ENCODE data around the gene CPS1. TPM values are rescaled to one million over a fixed set of nuclear protein-coding genes. Genes with fewer than 3 reads are reported as not detected.

Gene CPS1
- total RNA-seq, 4 donors from 2014 or later, result 4.8 to 7.3 (median 6.6) TPM

GRCh38 chr2:210667711-210668110 lies 111.3 kb downstream of the CPS1 start:
- no peak for TF ChIP-seq CTCF (IDR thresholded peaks at IDR 0.05; ENCODE audit: low read depth)

GRCh38 chr2:210671065-210671464 lies 114.7 kb downstream of the CPS1 start:
- TF ChIP-seq CTCF (IDR thresholded peaks at IDR 0.05; ENCODE audit: low read depth), result no peak

GRCh38 chr2:210673117-210673516 lies 116.7 kb downstream of the CPS1 start:
- no peak for TF ChIP-seq CTCF (IDR thresholded peaks at IDR 0.05; ENCODE audit: low read depth)

- no peak for TF ChIP-seq CTCF (IDR thresholded peaks at IDR 0.05; ENCODE audit: low read depth)
Measured at GRCh38 chr2:210676067-210676466, 119.7 kb downstream of the CPS1 start.

GRCh38 chr2:210681491-210681890 lies 125.1 kb downstream of the CPS1 start:
- no peak for TF ChIP-seq CTCF (IDR thresholded peaks at IDR 0.05; ENCODE audit: low read depth)

- TF ChIP-seq CTCF (IDR thresholded peaks at IDR 0.05; ENCODE audit: low read depth), result no peak
Measured at GRCh38 chr2:210686401-210686800, 130.0 kb downstream of the CPS1 start.

GRCh38 chr2:210687786-210688470 lies 131.5 kb downstream of the CPS1 start:
- TF ChIP-seq CTCF (IDR thresholded peaks at IDR 0.05; ENCODE audit: low read depth), result no peak

Data from subcutaneous adipose tissue (tissue), 4 donors.